Iris pigment epithelial cell (primary cell): Measurements from ENCODE around the gene NIPA2.

Experiments
- DNase-seq: peaks from one replicate; pipeline ENCODE4 v3.0.0-alpha.2; 2011; ENCODE audit warnings: low read depth

The NIPA2 gene

GRCh38 chr15:22902981-22903380 is 64.5 kb downstream of the NIPA2 start:
- no peak for DNase-seq

GRCh38 chr15:22903427-22903826 is 65.0 kb downstream of the NIPA2 start:
- DNase-seq = no peak

- DNase-seq = no peak
These were observed 65.6 kb downstream of the NIPA2 start for GRCh38 chr15:22903961-22904534.

- DNase-seq = no peak
These were observed 66.3 kb downstream of the NIPA2 start for GRCh38 chr15:22904736-22905135.

- no peak for DNase-seq
These were observed 68.9 kb downstream of the NIPA2 start for GRCh38 chr15:22907161-22907950.

GRCh38 chr15:22908830-22909229 is 70.4 kb downstream of the NIPA2 start:
- no peak for DNase-seq

- no peak for DNase-seq
These were observed 72.8 kb downstream of the NIPA2 start for GRCh38 chr15:22911306-22911705.

- DNase-seq = no peak
These were observed 73.8 kb downstream of the NIPA2 start for GRCh38 chr15:22912256-22912655.

- no peak for DNase-seq
These were observed 75.3 kb downstream of the NIPA2 start for GRCh38 chr15:22913646-22914380.

- DNase-seq = no peak
These were observed 77.5 kb downstream of the NIPA2 start for GRCh38 chr15:22915866-22916515.

- no peak for DNase-seq
These were observed 78.3 kb downstream of the NIPA2 start for GRCh38 chr15:22916606-22917350.

- DNase-seq = no peak
These were observed 79.1 kb downstream of the NIPA2 start for GRCh38 chr15:22917556-22917955.
